Karpas-422 (cell line): ENCODE results near the gene GDF2. TPM values are rescaled to one million over a fixed set of nuclear protein-coding genes. Genes with fewer than 3 reads are reported as not detected.

Source experiments
- DNase-seq: peaks from one replicate; pipeline ENCODE4 v3.0.0-alpha.2; 2015
- H2AFZ ChIP-seq: fragments of 200-600 bp; sonication (generic); 2 replicates; pipeline ENCODE4 v1.6.1; 2014; ENCODE audit warnings: antibody characterized with exemption, low read length, mixed read lengths
- H3K27ac ChIP-seq: fragments of 200-600 bp; sonication (generic); 2 replicates; pipeline ENCODE4 v1.5.1; 2014; ENCODE audit warnings: mild to moderate bottlenecking, low read length, moderate library complexity
- H3K27me3 ChIP-seq: fragments of 200-600 bp; sonication (generic); 2 replicates; pipeline ENCODE4 v1.6.1; 2014; ENCODE audit warnings: low read length, mixed read lengths
- H3K36me3 ChIP-seq: fragments of 200-600 bp; sonication (generic); 2 replicates; pipeline ENCODE4 v1.6.1; 2014; ENCODE audit warnings: low read length, mixed read lengths; ENCODE audit not compliant: insufficient read depth
- H3K4me1 ChIP-seq: fragments of 200-600 bp; sonication (generic); 2 replicates; pipeline ENCODE4 v1.6.1; 2014; ENCODE audit warnings: mild to moderate bottlenecking, low read length, mixed read lengths
- H3K4me2 ChIP-seq: fragments of 200-600 bp; sonication (generic); 2 replicates; pipeline ENCODE4 v1.6.1; 2014; ENCODE audit warnings: low read length, low read depth, mild to moderate bottlenecking; ENCODE audit not compliant: poor library complexity, severe bottlenecking
- H3K4me3 ChIP-seq: fragments of 200-600 bp; sonication (generic); 2 replicates; pipeline ENCODE4 v1.5.1; 2014; ENCODE audit warnings: mild to moderate bottlenecking, antibody characterized with exemption, low read length, mixed read lengths
- H3K79me2 ChIP-seq: fragments of 200-600 bp; sonication (generic); 2 replicates; pipeline ENCODE4 v1.6.1; 2014; ENCODE audit warnings: mild to moderate bottlenecking, low read length, mixed read lengths
- H3K9ac ChIP-seq: fragments of 200-600 bp; sonication (generic); 2 replicates; pipeline ENCODE4 v1.6.0; 2014; ENCODE audit warnings: low read length
- H3K9me2 ChIP-seq: fragments of 200-600 bp; sonication (generic), shearing (Covaris generic); replicated peaks from 2 replicates; pipeline ENCODE4 v1.6.0; 2014; ENCODE audit warnings: mild to moderate bottlenecking, low read length, moderate library complexity; ENCODE audit not compliant: insufficient read depth
- H3K9me3 ChIP-seq: fragments of 300-700, 200-600 bp; sonication (generic); 2 replicates; pipeline ENCODE4 v1.6.1; 2014; ENCODE audit warnings: low read length, mixed read lengths
- H4K20me1 ChIP-seq: fragments of 200-600 bp; sonication (generic); 2 replicates; pipeline ENCODE4 v1.6.1; 2014; ENCODE audit warnings: mild to moderate bottlenecking, antibody characterized with exemption, low read length, low read depth; ENCODE audit not compliant: insufficient read depth
- total RNA-seq: library from RNA; depleted of rRNA; stranded (reverse); fragments of >200 nt; shearing (Covaris generic); gene quantifications from 2 replicates; pipeline ENCODE4 v1.2.3, GENCODE V29; 2014; ENCODE audit warnings: low replicate concordance

The GDF2 gene
- total RNA-seq, 1 experiment from 2014 or later: not detected

DNA sequence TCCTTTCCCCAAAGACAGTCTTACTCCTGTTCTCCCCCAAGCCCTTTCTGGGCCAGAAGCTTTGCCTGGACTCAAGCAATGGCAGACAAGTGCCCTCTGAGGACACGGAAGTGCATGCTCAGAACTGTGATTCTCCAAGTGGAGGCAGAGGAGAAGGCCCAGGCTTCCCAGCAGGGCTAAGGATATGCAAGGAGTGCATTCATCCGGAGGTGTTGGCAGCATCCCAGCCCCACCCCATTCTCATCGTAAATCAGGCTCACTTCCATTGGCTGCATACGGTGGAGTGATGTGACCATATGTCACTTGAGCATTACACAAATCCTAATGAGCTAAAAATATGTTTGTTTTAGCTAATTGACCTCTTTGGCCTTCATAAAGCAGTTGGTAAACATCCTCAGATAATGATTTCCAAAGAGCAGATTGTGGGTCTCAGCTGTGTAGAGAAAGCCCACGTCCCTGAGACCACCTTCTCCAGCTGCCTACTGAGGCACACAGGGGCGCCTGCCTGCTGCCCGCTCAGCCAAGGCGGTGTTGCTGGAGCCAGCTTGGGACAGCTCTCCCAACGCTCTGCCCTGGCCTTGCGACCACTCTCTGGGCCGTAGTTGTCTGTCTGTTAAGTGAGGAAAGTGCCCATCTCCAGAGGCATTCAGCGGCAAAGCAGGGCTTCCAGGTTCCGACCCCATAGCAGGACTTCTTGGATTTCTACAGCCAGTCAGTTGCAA lies 24.5 kb downstream of the GDF2 start:
- Histone ChIP-seq H3K4me2 (no peak overlapping the region), H3K4me3 (no peak overlapping the region), H3K9me2 (no peaks in the 10 kb centered on the region), H3K27ac (no peak overlapping the region), H3K36me3 (no peaks in the 10 kb centered on the region), H3K9me3 (no peaks in the 10 kb centered on the region), H3K9ac (no peak overlapping the region), H4K20me1 (no peaks in the 10 kb centered on the region), H2AFZ (no peak overlapping the region), H3K4me1 (no peaks in the 10 kb centered on the region), H3K79me2 (no peaks in the 10 kb centered on the region), H3K27me3 (no peaks in the 10 kb centered on the region)
- no peak for DNase-seq

DNA sequence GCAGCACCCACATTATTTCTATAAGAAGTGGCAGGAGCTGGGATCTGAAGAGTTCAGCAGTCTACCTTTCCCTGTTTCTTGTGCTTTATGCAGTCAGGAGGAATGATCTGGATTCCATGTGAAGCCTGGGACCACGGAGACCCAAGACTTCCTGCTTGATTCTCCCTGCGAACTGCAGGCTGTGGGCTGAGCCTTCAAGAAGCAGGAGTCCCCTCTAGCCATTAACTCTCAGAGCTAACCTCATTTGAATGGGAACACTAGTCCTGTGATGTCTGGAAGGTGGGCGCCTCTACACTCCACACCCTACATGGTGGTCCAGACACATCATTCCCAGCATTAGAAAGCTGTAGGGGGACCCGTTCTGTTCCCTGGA lies 25.0 kb downstream of the GDF2 start:
- H3K4me3 ChIP-seq: no peak overlapping the region
- H3K9me3 ChIP-seq: no peaks in the 10 kb centered on the region

DNA sequence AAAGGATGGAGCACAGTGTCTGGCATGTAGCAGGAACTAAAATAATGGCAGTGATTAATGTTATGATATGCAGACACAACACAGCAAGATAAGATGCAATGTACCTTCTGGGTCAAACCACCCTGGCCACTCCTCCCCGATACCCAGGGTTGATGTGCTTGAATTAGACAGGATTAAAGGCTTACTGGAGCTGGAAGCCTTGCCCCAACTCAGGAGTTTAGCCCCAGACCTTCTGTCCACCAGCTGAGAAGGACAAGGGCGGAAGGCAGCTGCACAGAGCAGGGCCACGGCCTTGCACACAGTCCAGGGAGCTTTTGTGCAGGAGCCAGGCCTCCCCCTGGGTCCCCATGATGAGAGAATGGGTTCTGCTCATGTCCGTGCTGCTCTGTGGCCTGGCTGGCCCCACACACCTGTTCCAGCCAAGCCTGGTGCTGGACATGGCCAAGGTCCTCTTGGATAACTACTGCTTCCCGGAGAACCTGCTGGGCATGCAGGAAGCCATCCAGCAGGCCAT lies 25.9 kb downstream of the GDF2 start, which contains the start of gene RBP3:
Gene RBP3 (plus strand): TSS at position 226 of the 514 bp plus-strand sequence. CDS start 122 bp downstream, at position 348.
- no peaks in the 10 kb centered on the region for H3K79me2 ChIP-seq
- H3K9ac ChIP-seq: no peak within 1 kb of the TSS
- no peaks in the 10 kb centered on the region for H3K9me2 ChIP-seq
- H2AFZ ChIP-seq: no peak within 1 kb of the TSS
- no peak within 1 kb of the TSS for H3K27ac ChIP-seq
- no peaks in the 10 kb centered on the region for H3K4me1 ChIP-seq
- no peaks in the 10 kb centered on the region for H3K9me3 ChIP-seq
- no peaks in the 10 kb centered on the region for H4K20me1 ChIP-seq
- H3K36me3 ChIP-seq: no peaks in the 10 kb centered on the region
- no peak within 1 kb of the TSS for H3K4me3 ChIP-seq
- H3K27me3 ChIP-seq: no peaks in the 10 kb centered on the region
- DNase-seq: no peak
- H3K4me2 ChIP-seq: no peak within 1 kb of the TSS

More for the DNA sequence above, 25.0 kb downstream of the GDF2 start:
- H3K9ac ChIP-seq: no peak overlapping the region
- H3K79me2 ChIP-seq: no peaks in the 10 kb centered on the region
- H4K20me1 ChIP-seq: no peaks in the 10 kb centered on the region
- H3K4me1 ChIP-seq: no peaks in the 10 kb centered on the region
- no peak overlapping the region for H3K4me2 ChIP-seq
- H3K9me2 ChIP-seq: no peaks in the 10 kb centered on the region
- no peaks in the 10 kb centered on the region for H3K36me3 ChIP-seq
- no peak overlapping the region for H2AFZ ChIP-seq
- H3K27ac ChIP-seq: no peak overlapping the region
- no peak for DNase-seq
- H3K27me3 ChIP-seq: no peaks in the 10 kb centered on the region

DNA sequence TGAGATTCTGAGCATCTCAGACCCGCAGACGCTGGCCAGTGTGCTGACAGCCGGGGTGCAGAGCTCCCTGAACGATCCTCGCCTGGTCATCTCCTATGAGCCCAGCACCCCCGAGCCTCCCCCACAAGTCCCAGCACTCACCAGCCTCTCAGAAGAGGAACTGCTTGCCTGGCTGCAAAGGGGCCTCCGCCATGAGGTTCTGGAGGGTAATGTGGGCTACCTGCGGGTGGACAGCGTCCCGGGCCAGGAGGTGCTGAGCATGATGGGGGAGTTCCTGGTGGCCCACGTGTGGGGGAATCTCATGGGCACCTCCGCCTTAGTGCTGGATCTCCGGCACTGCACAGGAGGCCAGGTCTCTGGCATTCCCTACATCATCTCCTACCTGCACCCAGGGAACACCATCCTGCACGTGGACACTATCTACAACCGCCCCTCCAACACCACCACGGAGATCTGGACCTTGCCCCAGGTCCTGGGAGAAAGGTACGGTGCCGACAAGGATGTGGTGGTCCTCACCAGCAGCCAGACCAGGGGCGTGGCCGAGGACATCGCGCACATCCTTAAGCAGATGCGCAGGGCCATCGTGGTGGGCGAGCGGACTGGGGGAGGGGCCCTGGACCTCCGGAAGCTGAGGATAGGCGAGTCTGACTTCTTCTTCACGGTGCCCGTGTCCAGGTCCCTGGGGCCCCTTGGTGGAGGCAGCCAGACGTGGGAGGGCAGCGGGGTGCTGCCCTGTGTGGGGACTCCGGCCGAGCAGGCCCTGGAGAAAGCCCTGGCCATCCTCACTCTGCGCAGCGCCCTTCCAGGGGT lies 26.6 kb downstream of the GDF2 start:
- Histone ChIP-seq H3K79me2 (no peaks in the 10 kb centered on the region), H3K9me2 (no peaks in the 10 kb centered on the region), H3K27ac (no peak overlapping the region), H3K4me3 (no peak overlapping the region), H3K27me3 (no peaks in the 10 kb centered on the region), H3K9ac (no peak overlapping the region), H3K4me1 (no peaks in the 10 kb centered on the region), H3K9me3 (no peaks in the 10 kb centered on the region), H4K20me1 (no peaks in the 10 kb centered on the region), H3K4me2 (no peak overlapping the region), H3K36me3 (no peaks in the 10 kb centered on the region), H2AFZ (no peak overlapping the region)
- DNase-seq: no peak

DNA sequence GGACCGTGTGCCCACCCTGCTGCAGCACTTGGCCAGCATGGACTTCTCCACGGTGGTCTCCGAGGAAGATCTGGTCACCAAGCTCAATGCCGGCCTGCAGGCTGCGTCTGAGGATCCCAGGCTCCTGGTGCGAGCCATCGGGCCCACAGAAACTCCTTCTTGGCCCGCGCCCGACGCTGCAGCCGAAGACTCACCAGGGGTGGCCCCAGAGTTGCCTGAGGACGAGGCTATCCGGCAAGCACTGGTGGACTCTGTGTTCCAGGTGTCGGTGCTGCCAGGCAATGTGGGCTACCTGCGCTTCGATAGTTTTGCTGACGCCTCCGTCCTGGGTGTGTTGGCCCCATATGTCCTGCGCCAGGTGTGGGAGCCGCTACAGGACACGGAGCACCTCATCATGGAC lies 27.3 kb downstream of the GDF2 start:
- H3K9me2 ChIP-seq: no peaks in the 10 kb centered on the region
- H2AFZ ChIP-seq: no peak overlapping the region
- H3K4me3 ChIP-seq: no peak overlapping the region
- H3K27ac ChIP-seq: no peak overlapping the region
- H3K9me3 ChIP-seq: no peaks in the 10 kb centered on the region
- no peak overlapping the region for H3K4me2 ChIP-seq
- DNase-seq: no peak
- H3K79me2 ChIP-seq: no peaks in the 10 kb centered on the region
- no peaks in the 10 kb centered on the region for H3K4me1 ChIP-seq
- H4K20me1 ChIP-seq: no peaks in the 10 kb centered on the region
- no peaks in the 10 kb centered on the region for H3K36me3 ChIP-seq
- H3K9ac ChIP-seq: no peak overlapping the region
- H3K27me3 ChIP-seq: no peaks in the 10 kb centered on the region

DNA sequence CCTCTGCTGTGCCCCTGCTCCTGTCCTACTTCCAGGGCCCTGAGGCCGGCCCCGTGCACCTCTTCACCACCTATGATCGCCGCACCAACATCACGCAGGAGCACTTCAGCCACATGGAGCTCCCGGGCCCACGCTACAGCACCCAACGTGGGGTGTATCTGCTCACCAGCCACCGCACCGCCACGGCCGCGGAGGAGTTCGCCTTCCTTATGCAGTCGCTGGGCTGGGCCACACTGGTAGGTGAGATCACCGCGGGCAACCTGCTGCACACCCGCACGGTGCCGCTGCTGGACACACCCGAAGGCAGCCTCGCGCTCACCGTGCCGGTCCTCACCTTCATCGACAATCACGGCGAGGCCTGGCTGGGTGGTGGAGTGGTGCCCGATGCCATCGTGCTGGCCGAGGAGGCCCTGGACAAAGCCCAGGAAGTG lies 27.7 kb downstream of the GDF2 start:
- Histone ChIP-seq H4K20me1 (no peaks in the 10 kb centered on the region), H3K36me3 (no peaks in the 10 kb centered on the region), H3K4me2 (no peak overlapping the region), H3K27ac (no peak overlapping the region), H3K9me2 (no peaks in the 10 kb centered on the region), H2AFZ (no peak overlapping the region), H3K4me1 (no peaks in the 10 kb centered on the region), H3K9ac (no peak overlapping the region), H3K9me3 (no peaks in the 10 kb centered on the region), H3K79me2 (no peaks in the 10 kb centered on the region), H3K4me3 (no peak overlapping the region), H3K27me3 (no peaks in the 10 kb centered on the region)
- DNase-seq: no peak

DNA sequence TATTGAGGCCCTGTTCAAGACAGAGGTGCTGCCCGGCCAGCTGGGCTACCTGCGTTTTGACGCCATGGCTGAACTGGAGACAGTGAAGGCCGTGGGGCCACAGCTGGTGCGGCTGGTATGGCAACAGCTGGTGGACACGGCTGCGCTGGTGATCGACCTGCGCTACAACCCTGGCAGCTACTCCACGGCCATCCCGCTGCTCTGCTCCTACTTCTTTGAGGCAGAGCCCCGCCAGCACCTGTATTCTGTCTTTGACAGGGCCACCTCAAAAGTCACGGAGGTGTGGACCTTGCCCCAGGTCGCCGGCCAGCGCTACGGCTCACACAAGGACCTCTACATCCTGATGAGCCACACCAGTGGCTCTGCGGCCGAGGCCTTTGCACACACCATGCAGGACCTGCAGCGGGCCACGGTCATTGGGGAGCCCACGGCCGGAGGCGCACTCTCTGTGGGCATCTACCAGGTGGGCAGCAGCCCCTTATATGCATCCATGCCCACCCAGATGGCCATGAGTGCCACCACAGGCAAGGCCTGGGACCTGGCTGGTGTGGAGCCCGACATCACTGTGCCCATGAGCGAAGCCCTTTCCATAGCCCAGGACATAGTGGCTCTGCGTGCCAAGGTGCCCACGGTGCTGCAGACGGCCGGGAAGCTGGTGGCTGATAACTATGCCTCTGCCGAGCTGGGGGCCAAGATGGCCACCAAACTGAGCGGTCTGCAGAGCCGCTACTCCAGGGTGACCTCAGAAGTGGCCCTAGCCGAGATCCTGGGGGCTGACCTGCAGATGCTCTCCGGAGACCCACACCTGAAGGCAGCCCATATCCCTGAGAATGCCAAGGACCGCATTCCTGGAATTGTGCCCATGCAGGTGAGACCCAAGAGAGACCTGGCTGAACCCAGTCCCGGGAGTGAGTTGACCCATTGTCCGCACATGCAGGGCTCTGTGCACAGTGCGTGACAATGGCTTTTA lies 28.7 kb downstream of the GDF2 start:
- no peaks in the 10 kb centered on the region for H3K36me3 ChIP-seq
- no peak overlapping the region for H2AFZ ChIP-seq
- peaks cover 4% of the 10 kb centered on the region for H3K4me1 ChIP-seq
- DNase-seq: no peak
- no peaks in the 10 kb centered on the region for H4K20me1 ChIP-seq
- H3K27me3 ChIP-seq: no peaks in the 10 kb centered on the region
- no peak overlapping the region for H3K4me2 ChIP-seq
- no peaks in the 10 kb centered on the region for H3K9me2 ChIP-seq
- H3K4me3 ChIP-seq: no peak overlapping the region
- no peaks in the 10 kb centered on the region for H3K79me2 ChIP-seq
- H3K27ac ChIP-seq: no peak overlapping the region
- no peak overlapping the region for H3K9ac ChIP-seq
- no peaks in the 10 kb centered on the region for H3K9me3 ChIP-seq
